Adrenal gland (tissue), 12 donors: ENCODE results near the gene LYAR. TPM values are rescaled to one million over a fixed set of nuclear protein-coding genes. Genes with fewer than 3 reads are reported as not detected.

Experiments used
- DNase-seq, 7 donors: peaks; one replicate each; pipeline ENCODE4 v3.0.0-alpha.2; 2019 to 2020
- H3K27ac ChIP-seq, 5 donors: fragments of 200-600 bp; sonication (generic) in 4 of 5; 1 replicate in 3 of 5; 2 replicates in 2 of 5; pipeline versions ENCODE4 v1.5.1 to v1.8.0; 2016 to 2020; ENCODE audit warnings: mild to moderate bottlenecking in 1 of 5
- H3K27me3 ChIP-seq: fragments of 200-600 bp; 2 replicates; pipeline ENCODE4 v1.8.0; 2021
- H3K36me3 ChIP-seq, 2 donors: fragments of 200-600 bp; replicated peaks in 1 of 2; 1 replicate in 1 of 2; 2 replicates in 1 of 2; pipeline versions ENCODE4 v1.5.1 to v1.8.0; 2018 to 2022
- H3K4me1 ChIP-seq, 2 donors: fragments of 200-600 bp; replicated peaks in 1 of 2; 1 replicate in 1 of 2; 2 replicates in 1 of 2; pipeline versions ENCODE4 v1.5.1 to v1.8.0; 2018 to 2021
- H3K4me3 ChIP-seq, 4 donors: fragments of 200-600 bp; sonication (generic) in 3 of 4; one replicate each; pipeline ENCODE4 v1.5.1; 2016 to 2018
- H3K9me3 ChIP-seq, 3 donors: fragments of 200-600 bp; sonication (generic) in 1 of 3; replicated peaks in 1 of 3; 1 replicate in 2 of 3; 2 replicates in 1 of 3; pipeline versions ENCODE4 v1.5.1 to v1.8.0; 2016 to 2021
- POLR2A ChIP-seq, 2 donors: fragments of 450-650 bp; IDR thresholded peaks; one replicate each; pipeline ENCODE4 v1.6.1; 2017; ENCODE audit warnings: antibody characterized with exemption in 2 of 2, mild to moderate bottlenecking in 2 of 2, moderate library complexity in 1 of 2
- WGBS, 4 donors: extraction: QIAGEN DNeasy Blood & Tissue Kit in 2 of 4; methylation state at CpG; one replicate each; pipeline versions ENCODE4 v1.1.5 to v1.1.7; 2013 to 2017; 5-methylcytosine and 5-hydroxymethylcytosine counted together
- intact Hi-C, 2 donors: fragments of 100-400 bp; cut with DNase I; formaldehyde crosslinking; loops; one replicate each; pipeline versions ENCODE4 v1.14.1 to v1.15.0; 2022 to 2023
- polyA plus RNA-seq, 3 donors: library from polyadenylated mRNA; stranded (reverse); fragments of 200-250 nt in 2 of 3; fragments of 350-450 nt in 1 of 3; fragmentation: Illumina TruSeq in 1 of 3; extraction: RNeasy Lipid Tissue Mini Kit (QIAGEN cat#74804) in 1 of 3; gene quantifications; one replicate each; pipeline ENCODE4 v1.2.3, GENCODE V29; 2013 to 2014
- total RNA-seq, 9 donors: library from RNA; depleted of rRNA in 4 of 9; stranded (reverse); fragments of >200 nt in 4 of 9; fragments of 120-200 nt in 1 of 9; fragmentation: NEBNext Ultra II Directional in 1 of 9; extraction: Animal tissue kit (Norgen Biotek cat#: 25700) in 1 of 9; gene quantifications; one replicate each; pipeline versions ENCODE4 v1.1.0 to v1.2.4, GENCODE V29; 2013 to 2023
- TF ChIP-seq, protein P1 (sequence below), 6 experiments: fragments of 450-650 bp in 4 of 6; fragments of 200-600 bp in 2 of 6; sonication (generic) in 1 of 6; IDR thresholded peaks; 1 replicate in 5 of 6; 2 replicates in 1 of 6; pipeline versions ENCODE4 v1.5.1 to v1.8.0; 2016 to 2021; ENCODE audit warnings: antibody characterized with exemption in 6 of 6, mild to moderate bottlenecking in 2 of 6, moderate library complexity in 1 of 6
- donor health status: healthy with polysubstance abuse.
- donor health status: Bipolar disorder and iron deficiency.
- donor health status: DM: yes; HTN: yes; CAD: no.
- donor health status: DM: no; HTN: no; CAD: no.
- donor health status: DM: no; HTN: no; CAD: no.
- donor health status: DM: yes; HTN: yes; CAD: no.

LYAR gene
- total and polyA plus RNA-seq, 12 donors, result 5.1 to 30.1 (median 9.0) TPM

DNA sequence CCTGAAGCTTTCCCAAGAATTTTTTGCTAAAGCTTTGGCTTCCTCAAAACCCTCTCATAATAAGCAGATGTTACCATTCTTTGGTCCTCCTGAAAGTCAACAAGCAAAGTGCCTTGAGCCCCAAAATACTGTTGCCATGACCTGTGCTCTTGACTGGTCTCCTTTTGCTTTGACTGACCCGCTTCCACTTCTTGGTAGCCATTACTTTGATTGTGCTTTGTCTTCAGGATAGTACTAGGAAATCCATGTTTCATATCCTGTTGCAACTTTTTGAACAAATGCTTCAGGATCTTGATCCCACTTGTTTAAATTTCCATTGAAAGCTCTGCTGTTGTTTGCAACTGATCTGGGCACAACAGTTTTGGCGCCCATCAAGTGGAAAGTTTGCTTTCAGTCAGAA is 56.3 kb downstream of the LYAR start:
- WGBS, 4 donors, result 96 to 100% (median 97%) methylated on average over 2 of the region's 2 CpGs
- Histone ChIP-seq H3K36me3 (peaks cover 0 to 15% of the 10 kb centered on the region in 2 donors), H3K27ac (no peak overlapping the region), H3K4me3 (no peak overlapping the region), H3K4me1 (no peaks in the 10 kb centered on the region), H3K9me3 (no peaks in the 10 kb centered on the region), H3K27me3 (no peaks in the 10 kb centered on the region)
- intact Hi-C loops, result no loop called here
- DNase-seq, result no peak
- TF ChIP-seq, protein P1, sequence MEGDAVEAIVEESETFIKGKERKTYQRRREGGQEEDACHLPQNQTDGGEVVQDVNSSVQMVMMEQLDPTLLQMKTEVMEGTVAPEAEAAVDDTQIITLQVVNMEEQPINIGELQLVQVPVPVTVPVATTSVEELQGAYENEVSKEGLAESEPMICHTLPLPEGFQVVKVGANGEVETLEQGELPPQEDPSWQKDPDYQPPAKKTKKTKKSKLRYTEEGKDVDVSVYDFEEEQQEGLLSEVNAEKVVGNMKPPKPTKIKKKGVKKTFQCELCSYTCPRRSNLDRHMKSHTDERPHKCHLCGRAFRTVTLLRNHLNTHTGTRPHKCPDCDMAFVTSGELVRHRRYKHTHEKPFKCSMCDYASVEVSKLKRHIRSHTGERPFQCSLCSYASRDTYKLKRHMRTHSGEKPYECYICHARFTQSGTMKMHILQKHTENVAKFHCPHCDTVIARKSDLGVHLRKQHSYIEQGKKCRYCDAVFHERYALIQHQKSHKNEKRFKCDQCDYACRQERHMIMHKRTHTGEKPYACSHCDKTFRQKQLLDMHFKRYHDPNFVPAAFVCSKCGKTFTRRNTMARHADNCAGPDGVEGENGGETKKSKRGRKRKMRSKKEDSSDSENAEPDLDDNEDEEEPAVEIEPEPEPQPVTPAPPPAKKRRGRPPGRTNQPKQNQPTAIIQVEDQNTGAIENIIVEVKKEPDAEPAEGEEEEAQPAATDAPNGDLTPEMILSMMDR (IDR thresholded peaks at IDR 0.05), result no peak
- TF ChIP-seq POLR2A (IDR thresholded peaks at IDR 0.05), result no peak

GRCh38 chr4:4228356-4228668 is 61.6 kb downstream of the LYAR start:
- peaks cover 28% of the 10 kb centered on the region for H3K27me3 ChIP-seq
- 65 to 70% (median 66%) methylated on average over 1 of the region's 1 CpG for WGBS, 4 donors
- H3K36me3 ChIP-seq, result no peaks in the 10 kb centered on the region
- H3K27ac ChIP-seq, result no peak overlapping the region
- no peak for TF ChIP-seq POLR2A (IDR thresholded peaks at IDR 0.05)
- TF ChIP-seq, protein P1 (IDR thresholded peaks at IDR 0.05), result no peak
- H3K4me1 ChIP-seq, result no peaks in the 10 kb centered on the region
- intact Hi-C loops, result no loop called here
- DNase-seq, result no peak
- H3K4me3 ChIP-seq, result no peak overlapping the region
- no peaks in the 10 kb centered on the region for H3K9me3 ChIP-seq

DNA sequence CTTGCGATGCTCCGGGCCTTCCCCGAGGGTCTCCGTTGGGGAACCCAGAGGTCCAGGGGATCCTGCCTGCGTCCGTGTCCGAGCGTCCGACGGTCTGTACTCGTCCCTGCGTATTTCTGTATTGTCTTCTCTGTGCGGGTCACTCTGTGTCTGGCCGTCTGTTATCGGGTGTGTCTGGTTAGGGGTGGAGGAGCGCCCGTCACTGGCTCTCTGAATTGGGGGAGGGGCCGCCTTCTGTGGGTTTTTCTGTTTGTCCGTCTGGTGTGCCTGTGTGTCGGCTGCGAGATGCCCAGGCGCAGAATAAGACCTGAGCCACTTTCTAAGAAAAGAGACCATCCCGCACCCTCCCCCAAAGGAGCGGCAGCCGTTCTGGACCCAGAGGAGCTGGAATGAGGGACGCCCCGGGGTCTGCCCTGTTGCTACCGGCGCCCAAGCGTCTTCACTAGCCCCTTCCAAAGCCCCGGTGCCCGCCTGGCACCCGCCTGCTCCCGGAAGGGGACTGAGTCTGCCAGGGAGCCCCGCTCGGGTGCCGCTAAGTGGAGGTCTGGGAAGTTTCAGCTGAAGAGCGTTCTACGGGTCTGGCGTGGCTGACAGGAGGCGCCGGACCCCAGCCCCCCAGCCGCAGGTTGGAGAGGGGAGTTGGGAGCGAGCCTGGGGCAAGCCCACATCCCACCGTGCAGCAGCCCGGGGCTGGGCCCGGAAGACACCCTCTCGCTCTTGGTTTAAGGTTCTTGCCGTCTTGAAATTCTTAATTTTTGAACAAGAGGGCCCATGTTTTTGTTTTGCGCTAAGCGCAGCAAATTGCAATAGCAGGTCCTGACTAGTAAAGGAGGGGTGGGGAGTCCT is 62.2 kb downstream of the LYAR start:
- no peaks in the 10 kb centered on the region for H3K9me3 ChIP-seq
- WGBS, 4 donors, result 7 to 14% (median 8%) methylated on average over 22 to 51 of the region's 51 CpGs
- no peak for DNase-seq

DNA sequence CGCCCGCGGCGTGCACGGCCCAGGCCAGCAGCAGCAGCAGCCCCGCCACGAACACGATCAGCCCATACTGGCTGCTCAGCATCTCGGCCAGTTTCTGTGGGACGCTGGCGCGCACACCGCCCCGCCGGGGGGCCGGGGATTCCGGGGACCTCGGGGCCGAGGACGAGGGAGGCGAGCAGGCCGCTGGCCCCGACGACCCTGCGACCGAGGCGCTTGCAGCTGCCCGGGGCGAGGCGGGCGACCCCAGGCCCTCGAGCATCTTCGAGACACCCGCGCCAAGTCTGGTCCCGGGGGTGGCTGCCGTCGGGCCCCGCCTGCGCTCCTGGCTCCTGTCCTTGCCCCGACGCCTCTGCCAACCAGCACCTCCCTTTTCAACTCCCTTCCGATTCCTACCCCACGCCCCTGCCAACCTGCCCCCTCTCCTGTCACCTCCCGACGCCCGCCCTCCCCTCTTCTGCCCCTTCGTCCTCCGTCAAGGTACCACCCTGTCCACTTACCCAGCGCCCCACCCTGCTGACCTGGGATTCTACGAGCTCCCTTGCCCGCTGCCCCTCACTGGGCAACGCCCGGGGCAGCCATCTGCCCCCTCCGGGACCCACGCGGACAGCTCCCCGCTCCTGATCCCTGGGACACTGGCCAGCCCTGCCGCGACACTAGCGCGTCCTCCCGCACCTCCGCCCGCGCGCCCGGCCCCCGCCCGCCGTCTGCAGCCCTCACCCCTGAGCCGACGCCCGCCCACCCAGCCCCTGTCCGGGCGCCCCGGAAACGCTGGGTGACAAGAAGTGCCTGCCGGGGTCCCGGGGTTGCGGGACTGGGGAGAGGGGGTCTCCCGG is 63.1 kb downstream of the LYAR start, which contains the start of gene OTOP1:
Gene OTOP1 (minus strand): TSS at position 324 of the 833 bp plus-strand sequence. CDS start 65 bp downstream, at position 259.
- Histone ChIP-seq H3K27ac (no peak within 1 kb of the TSS), H3K4me3 (no peak within 1 kb of the TSS), H3K27me3 (peaks cover 31% of the 10 kb centered on the region), H3K9me3 (no peaks in the 10 kb centered on the region), H3K36me3 (no peaks in the 10 kb centered on the region), H3K4me1 (no peaks in the 10 kb centered on the region)
- DNase-seq, result no peak
- intact Hi-C loops, result no loop called here
- no peak for TF ChIP-seq POLR2A (IDR thresholded peaks at IDR 0.05)
- TF ChIP-seq, protein P1 (IDR thresholded peaks at IDR 0.05), result no peak
- 0 to 14% (median 10%) methylated on average over 7 to 82 of the region's 82 CpGs for WGBS, 4 donors

More for the DNA sequence above, 62.2 kb downstream of the LYAR start:
- Histone ChIP-seq H3K27me3 (peaks cover 28% of the 10 kb centered on the region), H3K4me3 (no peak overlapping the region), H3K27ac (no peak overlapping the region), H3K4me1 (no peaks in the 10 kb centered on the region), H3K36me3 (no peaks in the 10 kb centered on the region)
- intact Hi-C loops, result no loop called here
- TF ChIP-seq, protein P1 (IDR thresholded peaks at IDR 0.05), result no peak
- no peak for TF ChIP-seq POLR2A (IDR thresholded peaks at IDR 0.05)
